Measurements from ENCODE around the gene UHRF2. TPM values are rescaled to one million over a fixed set of nuclear protein-coding genes. Genes with fewer than 3 reads are reported as not detected.

Gene UHRF2
- total RNA-seq, 6 donors from 2014 or later, result 30.4 to 110 (median 36.1) TPM

GRCh38 chr9:6459718-6460117, 46.7 kb downstream of the UHRF2 start:
- ATAC-seq (ENCODE audit: low FRiP score in 2 of 2) (no peak), DNase-seq (no peak)
- no peaks in the 10 kb centered on the region for H3K9me3 ChIP-seq
- H3K27me3 ChIP-seq, result no peaks in the 10 kb centered on the region
- no peaks in the 10 kb centered on the region for H3K4me1 ChIP-seq
- H3K27ac ChIP-seq, result no peak overlapping the region
- TF ChIP-seq POLR2AphosphoS5 (IDR thresholded peaks at IDR 0.05) (no peak), POLR2A (IDR thresholded peaks at IDR 0.05) (no peak), EP300 (IDR thresholded peaks at IDR 0.05) (no peak), CTCF (IDR thresholded peaks at IDR 0.05) (no peak)
- H3K4me3 ChIP-seq, result no peak overlapping the region
- peaks cover 0 to 6% (median 0%) of the 10 kb centered on the region in 4 donors for H3K36me3 ChIP-seq
- 87 to 91% methylated on average over 5 of the region's 5 CpGs for WGBS, 2 donors

DNA sequence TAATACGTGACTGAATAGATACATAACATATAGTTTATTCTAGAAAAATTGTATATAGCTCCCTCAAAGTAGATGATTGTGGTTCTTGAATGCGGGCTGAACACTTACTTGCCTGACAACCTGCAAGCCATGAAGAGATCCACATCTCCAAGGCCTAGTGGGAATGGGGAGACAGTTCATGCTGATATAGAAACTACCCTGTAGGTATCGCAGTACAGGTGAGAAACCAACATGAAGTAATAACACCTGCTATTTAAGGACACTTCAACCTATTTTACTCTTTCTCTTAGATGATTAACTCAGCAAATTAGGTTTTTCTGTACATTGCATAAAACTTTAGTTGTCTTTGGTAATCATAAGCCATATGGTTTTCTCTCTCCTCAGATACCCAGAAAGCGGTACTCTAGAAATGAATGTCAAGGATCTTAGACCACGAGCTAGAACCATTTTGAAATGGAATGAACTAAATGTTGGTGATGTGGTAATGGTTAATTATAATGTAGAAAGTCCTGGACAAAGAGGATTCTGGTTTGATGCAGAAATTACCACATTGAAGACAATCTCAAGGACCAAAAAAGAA, 47.3 kb downstream of the UHRF2 start:
- Histone ChIP-seq H3K4me3 (no peak overlapping the region), H3K27me3 (no peaks in the 10 kb centered on the region), H3K4me1 (no peaks in the 10 kb centered on the region), H3K9me3 (no peaks in the 10 kb centered on the region), H3K27ac (no peak overlapping the region), H3K36me3 (peaks cover 0 to 6% (median 0%) of the 10 kb centered on the region in 4 donors)
- 94 to 97% methylated on average over 5 of the region's 5 CpGs for WGBS, 2 donors
- ATAC-seq (ENCODE audit: low FRiP score in 2 of 2) (no peak), DNase-seq (no peak)
- no peak for TF ChIP-seq POLR2AphosphoS5 (IDR thresholded peaks at IDR 0.05)
- TF ChIP-seq CTCF (IDR thresholded peaks at IDR 0.05), result no peak
- TF ChIP-seq POLR2A (IDR thresholded peaks at IDR 0.05), result no peak
- TF ChIP-seq EP300 (IDR thresholded peaks at IDR 0.05), result no peak

GRCh38 chr9:6461619-6462018, 48.6 kb downstream of the UHRF2 start:
- Histone ChIP-seq H3K9me3 (no peaks in the 10 kb centered on the region), H3K36me3 (peaks cover 0 to 6% (median 0%) of the 10 kb centered on the region in 4 donors), H3K4me3 (no peak overlapping the region), H3K27ac (no peak overlapping the region), H3K4me1 (no peaks in the 10 kb centered on the region), H3K27me3 (no peaks in the 10 kb centered on the region)
- TF ChIP-seq CTCF (IDR thresholded peaks at IDR 0.05) (no peak), EP300 (IDR thresholded peaks at IDR 0.05) (no peak), POLR2AphosphoS5 (IDR thresholded peaks at IDR 0.05) (no peak), POLR2A (IDR thresholded peaks at IDR 0.05) (no peak)
- no peak for ATAC-seq (ENCODE audit: low FRiP score in 2 of 2)
- WGBS, 2 donors, result 95 to 99% methylated on average over 3 of the region's 3 CpGs
- DNase-seq, result no peak

- WGBS, 2 donors, result 76 to 78% methylated on average over 6 of the region's 6 CpGs
- ATAC-seq (ENCODE audit: low FRiP score in 2 of 2) (no peak), DNase-seq (no peak)
- Histone ChIP-seq H3K36me3 (peaks cover 0 to 6% (median 0%) of the 10 kb centered on the region in 4 donors), H3K9me3 (no peaks in the 10 kb centered on the region), H3K27ac (no peak overlapping the region), H3K4me1 (no peaks in the 10 kb centered on the region), H3K27me3 (no peaks in the 10 kb centered on the region), H3K4me3 (no peak overlapping the region)
- TF ChIP-seq CTCF (IDR thresholded peaks at IDR 0.05) (no peak), EP300 (IDR thresholded peaks at IDR 0.05) (no peak), POLR2AphosphoS5 (IDR thresholded peaks at IDR 0.05) (no peak), POLR2A (IDR thresholded peaks at IDR 0.05) (no peak)
These were observed 54.1 kb downstream of the UHRF2 start for GRCh38 chr9:6467006-6467625.

All from upper lobe of left lung (tissue), 6 donors.